ENCODE measurements around the gene ZNF773. TPM values are rescaled to one million over a fixed set of nuclear protein-coding genes. Genes with fewer than 3 reads are reported as not detected.

The ZNF773 gene
- total and polyA plus RNA-seq, 2 donors (not counting 3 experiments of a cell fraction or from before 2014, with no cell fraction given) = 4.0 to 5.5 TPM

- Histone ChIP-seq H3K4me3 (replicated peaks in 1 of 3; ENCODE audit: insufficient read depth in 1 of 3, low read depth in 1 of 3, low read length in 3 of 3) (no peak overlapping the region), H2AFZ (ENCODE audit: low read depth, low read length) (no peak overlapping the region), H3K36me3 (ENCODE audit: control insufficient read depth in 2 of 2, extremely low read depth in 1 of 2, insufficient read depth in 2 of 2, low read length in 2 of 2) (no peaks in the 10 kb centered on the region), H3K27ac (ENCODE audit: insufficient read depth, low read depth, low read length) (no peak overlapping the region), H3K9me3 (replicated peaks; ENCODE audit: control insufficient read depth, insufficient read depth, low read length) (peaks cover 2% of the 10 kb centered on the region), H3K27me3 (ENCODE audit: control insufficient read depth in 2 of 2, insufficient read depth in 2 of 2, low read length in 2 of 2) (no peaks in the 10 kb centered on the region), H3K4me2 (ENCODE audit: insufficient read depth, low read length) (no peak overlapping the region), H3K9ac (replicated peaks; ENCODE audit: extremely low read depth, insufficient read depth, low read length) (no peak overlapping the region), H3K79me2 (ENCODE audit: control insufficient read depth, insufficient read depth, low read length) (no peaks in the 10 kb centered on the region), H4K20me1 (replicated peaks; ENCODE audit: control insufficient read depth, extremely low read depth, insufficient read depth, low read length) (no peaks in the 10 kb centered on the region), H3K4me1 (ENCODE audit: control insufficient read depth, extremely low read depth, insufficient read depth, low read length) (no peaks in the 10 kb centered on the region), H3K9me1 (replicated peaks; ENCODE audit: control insufficient read depth, extremely low read depth, insufficient read depth, low read length) (no peaks in the 10 kb centered on the region)
- ChIA-PET CTCF (no interaction called here), POLR2A (no interaction called here)
- dilution Hi-C loops (cut with MboI; ENCODE audit: extremely low pct_ligation_motif_present, low sequenced_read_pairs) = no loop called here
- TF ChIP-seq POLR2AphosphoS5 (IDR thresholded peaks at IDR 0.05; ENCODE audit: insufficient read depth, low read depth, low read length) = no peak
- DNase-seq (ENCODE audit: low read depth, low spot score) (no peak), FAIRE-seq (no peak)
- intact Hi-C loops (cut with micrococcal nuclease) = no loop called here
- no TSS peak for BruUV-seq (replicated peaks)
Measured at GRCh38 chr19:57466489-57466888, 33.2 kb upstream of the ZNF773 start.

- ChIA-PET POLR2A (no interaction called here), CTCF (no interaction called here)
- Histone ChIP-seq H3K4me2 (ENCODE audit: insufficient read depth, low read length) (no peak overlapping the region), H3K9me1 (replicated peaks; ENCODE audit: control insufficient read depth, extremely low read depth, insufficient read depth, low read length) (no peaks in the 10 kb centered on the region), H3K9ac (replicated peaks; ENCODE audit: extremely low read depth, insufficient read depth, low read length) (no peak overlapping the region), H3K4me3 (replicated peaks in 1 of 3; ENCODE audit: insufficient read depth in 1 of 3, low read depth in 1 of 3, low read length in 3 of 3) (no peak overlapping the region), H2AFZ (ENCODE audit: low read depth, low read length) (no peak overlapping the region), H4K20me1 (replicated peaks; ENCODE audit: control insufficient read depth, extremely low read depth, insufficient read depth, low read length) (no peaks in the 10 kb centered on the region), H3K36me3 (ENCODE audit: control insufficient read depth in 2 of 2, extremely low read depth in 1 of 2, insufficient read depth in 2 of 2, low read length in 2 of 2) (peaks cover 6 to 21% of the 10 kb centered on the region in 2 experiments), H3K79me2 (ENCODE audit: control insufficient read depth, insufficient read depth, low read length) (no peaks in the 10 kb centered on the region), H3K27ac (ENCODE audit: insufficient read depth, low read depth, low read length) (no peak overlapping the region), H3K4me1 (ENCODE audit: control insufficient read depth, extremely low read depth, insufficient read depth, low read length) (no peaks in the 10 kb centered on the region), H3K27me3 (ENCODE audit: control insufficient read depth in 2 of 2, insufficient read depth in 2 of 2, low read length in 2 of 2) (no peaks in the 10 kb centered on the region), H3K9me3 (replicated peaks; ENCODE audit: control insufficient read depth, insufficient read depth, low read length) (peaks cover 30% of the 10 kb centered on the region)
- TF ChIP-seq MYC (IDR thresholded peaks at IDR 0.05; ENCODE audit: low read depth, low read length) (no peak), EZH2 (IDR thresholded peaks at IDR 0.05; ENCODE audit: borderline replicate concordance, low read depth, low read length, severe bottlenecking) (no peak), GATA2 (IDR thresholded peaks at IDR 0.05; ENCODE audit: insufficient read depth, insufficient read length, low read depth, low read length) (no peak), FOS (IDR thresholded peaks at IDR 0.05; ENCODE audit: borderline replicate concordance, insufficient read depth, low read length) (no peak), CTCF (IDR thresholded peaks at IDR 0.05; ENCODE audit: extremely low read depth in 1 of 2, insufficient read depth in 1 of 2, low read depth in 1 of 2, low read length in 2 of 2) (no peak), JUN (IDR thresholded peaks at IDR 0.05; ENCODE audit: borderline replicate concordance, insufficient read depth, insufficient read length, low read depth) (no peak), POLR2AphosphoS5 (IDR thresholded peaks at IDR 0.05; ENCODE audit: insufficient read depth, low read depth, low read length) (no peak), POLR2A (IDR thresholded peaks at IDR 0.05; ENCODE audit: low read depth, low read length) (no peak), MAX (IDR thresholded peaks at IDR 0.05; ENCODE audit: insufficient read depth, insufficient read length) (no peak)
- FAIRE-seq (no peak), DNase-seq (ENCODE audit: low read depth, low spot score) (no peak)
- no TSS peak for BruUV-seq (replicated peaks)
- intact Hi-C loops (cut with micrococcal nuclease) (no loop called here), dilution Hi-C loops (cut with MboI; ENCODE audit: extremely low pct_ligation_motif_present, low sequenced_read_pairs) (no loop called here)
Measured at GRCh38 chr19:57473646-57474045, 26.1 kb upstream of the ZNF773 start.

Data from endothelial cell of umbilical vein (primary cell).